LNCaP clone FGC (cell line): ENCODE results near the gene PLEKHH2.
A peak's percentile ranks its signal among the peaks of the same experiment; 100 is the strongest.
"Not testable (repeated sequence)": the region's sequence is repeated elsewhere in the genome, so short reads cannot be mapped to it uniquely, and the experiment has no call there.

Source experiments
- DNase-seq: peaks from one replicate; pipeline ENCODE4 v3.0.0-alpha.2; 2011; ENCODE audit warnings: low read depth
- H3K4me3 ChIP-seq: 2 replicates; pipeline ENCODE4 v1.5.1; 2011; ENCODE audit warnings: mild to moderate bottlenecking, low read depth, low read length, control low read depth
- TF ChIP-seq, protein P1 (sequence below): IDR thresholded peaks from 2 replicates; pipeline ENCODE4 v1.5.1; 2012; ENCODE audit warnings: mild to moderate bottlenecking; ENCODE audit not compliant: control insufficient read depth, insufficient read depth; ENCODE audit errors: extremely low read depth

PLEKHH2 gene

DNA sequence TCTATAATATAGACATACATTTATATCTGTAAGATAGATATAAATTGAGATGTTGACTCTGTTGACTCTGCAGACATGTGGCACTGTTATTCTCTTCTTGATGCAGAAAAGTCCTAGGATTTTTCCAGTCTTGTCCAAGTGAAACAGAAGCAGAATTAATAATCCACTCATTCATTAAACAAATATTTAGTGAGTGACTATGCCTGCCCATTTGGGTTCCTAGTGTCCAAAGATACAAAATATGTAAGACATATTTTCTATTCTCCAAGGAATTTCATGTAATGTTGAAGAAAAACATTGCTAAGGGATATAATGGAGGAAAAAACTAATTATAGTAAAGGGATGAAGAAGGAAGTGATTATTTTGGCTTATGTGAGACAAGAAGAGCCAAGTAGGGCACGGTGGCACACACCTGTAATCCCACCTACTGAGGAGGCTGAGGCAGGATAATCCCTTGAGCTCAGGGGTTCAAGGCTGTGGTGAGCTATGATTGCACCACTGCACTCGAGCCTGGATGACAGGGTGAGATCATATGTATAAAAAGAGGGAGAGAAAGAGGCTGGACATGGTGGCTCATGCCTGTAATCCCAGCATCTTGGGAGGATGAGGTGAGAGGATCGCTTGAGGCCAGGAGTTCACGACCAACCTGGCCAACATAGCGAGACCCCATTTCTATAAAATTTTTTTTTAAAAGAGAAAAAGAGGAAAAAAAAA is 19.9 kb upstream of the PLEKHH2 start:
- TF ChIP-seq, protein P1, sequence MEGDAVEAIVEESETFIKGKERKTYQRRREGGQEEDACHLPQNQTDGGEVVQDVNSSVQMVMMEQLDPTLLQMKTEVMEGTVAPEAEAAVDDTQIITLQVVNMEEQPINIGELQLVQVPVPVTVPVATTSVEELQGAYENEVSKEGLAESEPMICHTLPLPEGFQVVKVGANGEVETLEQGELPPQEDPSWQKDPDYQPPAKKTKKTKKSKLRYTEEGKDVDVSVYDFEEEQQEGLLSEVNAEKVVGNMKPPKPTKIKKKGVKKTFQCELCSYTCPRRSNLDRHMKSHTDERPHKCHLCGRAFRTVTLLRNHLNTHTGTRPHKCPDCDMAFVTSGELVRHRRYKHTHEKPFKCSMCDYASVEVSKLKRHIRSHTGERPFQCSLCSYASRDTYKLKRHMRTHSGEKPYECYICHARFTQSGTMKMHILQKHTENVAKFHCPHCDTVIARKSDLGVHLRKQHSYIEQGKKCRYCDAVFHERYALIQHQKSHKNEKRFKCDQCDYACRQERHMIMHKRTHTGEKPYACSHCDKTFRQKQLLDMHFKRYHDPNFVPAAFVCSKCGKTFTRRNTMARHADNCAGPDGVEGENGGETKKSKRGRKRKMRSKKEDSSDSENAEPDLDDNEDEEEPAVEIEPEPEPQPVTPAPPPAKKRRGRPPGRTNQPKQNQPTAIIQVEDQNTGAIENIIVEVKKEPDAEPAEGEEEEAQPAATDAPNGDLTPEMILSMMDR, result no peak
- H3K4me3 ChIP-seq, result no peak overlapping the region
- DNase-seq, result no peak

DNA sequence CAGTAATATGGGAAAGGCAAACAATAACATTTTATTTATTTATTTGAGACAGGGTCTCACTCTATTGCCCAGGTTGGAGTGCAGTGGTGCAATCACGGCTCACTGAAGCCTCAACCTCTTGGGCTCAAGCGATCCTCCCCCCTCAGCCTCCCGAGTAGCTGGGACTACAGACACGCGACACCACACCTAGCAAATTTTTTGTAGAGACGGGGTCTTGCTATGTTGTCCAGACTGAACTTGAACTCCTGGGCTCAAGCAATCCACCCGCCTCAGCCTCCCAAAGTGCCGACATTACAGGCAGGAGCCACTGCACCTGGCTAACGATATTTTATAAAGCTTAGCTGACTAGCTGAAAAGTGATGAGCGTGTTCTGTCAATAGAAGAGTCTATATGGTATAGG is 17.5 kb upstream of the PLEKHH2 start:
- TF ChIP-seq, protein P1, result no peak

DNA sequence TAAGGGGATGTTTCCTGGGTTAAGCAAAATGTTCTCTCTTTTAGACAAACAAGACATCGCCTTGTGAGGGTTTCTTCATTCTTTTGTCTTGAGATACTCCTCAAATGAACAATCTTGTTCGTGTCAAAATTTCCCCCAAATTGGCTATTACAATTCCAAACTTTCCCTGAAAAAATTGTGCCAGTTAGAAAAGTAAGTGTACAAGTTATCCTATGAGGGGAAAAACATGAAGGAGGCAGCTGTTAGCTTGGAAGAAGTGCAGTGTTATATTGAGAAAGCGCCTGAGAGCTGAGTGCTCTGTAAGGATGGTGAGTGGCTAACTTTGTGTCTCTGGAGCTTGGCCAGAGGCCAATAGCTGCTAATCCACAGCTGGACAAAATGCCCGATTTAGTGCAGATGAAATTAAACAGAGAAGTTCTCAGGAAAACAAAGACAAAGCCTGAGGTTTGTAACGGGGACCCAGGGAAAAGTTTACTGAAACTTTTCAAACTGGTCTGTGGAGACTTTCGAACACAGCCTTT is 14.1 kb upstream of the PLEKHH2 start:
- DNase-seq, result no peak
- H3K4me3 ChIP-seq, result no peak overlapping the region
- TF ChIP-seq, protein P1, result no peak

More for the DNA sequence above, 17.5 kb upstream of the PLEKHH2 start:
- H3K4me3 ChIP-seq, result no peak overlapping the region
- no peak for DNase-seq

DNA sequence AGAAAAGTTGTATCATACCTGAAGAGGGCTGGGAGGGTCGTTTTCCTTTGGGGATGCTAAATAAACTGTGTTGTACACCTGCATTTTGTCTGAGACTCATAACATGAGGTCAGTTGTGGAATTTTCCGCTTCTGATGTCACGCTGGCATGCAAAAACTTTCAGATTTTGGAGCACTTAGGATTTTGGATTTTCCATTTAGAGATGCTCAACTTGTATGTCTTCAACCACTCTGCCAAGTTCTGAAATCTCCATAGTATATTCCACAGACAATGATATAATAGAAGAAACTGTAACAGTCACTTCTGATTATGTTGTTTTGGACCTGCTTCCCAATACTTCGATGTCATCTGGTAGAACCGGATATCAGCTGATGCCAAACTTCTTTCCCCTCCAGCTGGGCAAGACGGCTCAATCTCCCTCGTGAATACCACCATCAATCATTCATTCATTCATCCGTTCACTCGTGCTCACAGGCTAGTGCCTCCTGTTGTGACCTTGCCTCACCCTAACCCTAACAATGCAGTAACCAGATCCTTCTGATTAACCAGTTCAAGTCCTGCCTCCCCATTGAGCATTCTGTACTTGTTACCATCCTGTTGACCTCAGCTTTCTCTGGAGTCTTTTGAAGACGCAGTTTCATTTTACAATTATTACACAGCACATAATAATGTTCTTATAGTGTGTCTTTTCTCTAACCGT is 5.3 kb upstream of the PLEKHH2 start:
- no peak for DNase-seq
- H3K4me3 ChIP-seq, result no peak overlapping the region
- TF ChIP-seq, protein P1, result no peak

DNA sequence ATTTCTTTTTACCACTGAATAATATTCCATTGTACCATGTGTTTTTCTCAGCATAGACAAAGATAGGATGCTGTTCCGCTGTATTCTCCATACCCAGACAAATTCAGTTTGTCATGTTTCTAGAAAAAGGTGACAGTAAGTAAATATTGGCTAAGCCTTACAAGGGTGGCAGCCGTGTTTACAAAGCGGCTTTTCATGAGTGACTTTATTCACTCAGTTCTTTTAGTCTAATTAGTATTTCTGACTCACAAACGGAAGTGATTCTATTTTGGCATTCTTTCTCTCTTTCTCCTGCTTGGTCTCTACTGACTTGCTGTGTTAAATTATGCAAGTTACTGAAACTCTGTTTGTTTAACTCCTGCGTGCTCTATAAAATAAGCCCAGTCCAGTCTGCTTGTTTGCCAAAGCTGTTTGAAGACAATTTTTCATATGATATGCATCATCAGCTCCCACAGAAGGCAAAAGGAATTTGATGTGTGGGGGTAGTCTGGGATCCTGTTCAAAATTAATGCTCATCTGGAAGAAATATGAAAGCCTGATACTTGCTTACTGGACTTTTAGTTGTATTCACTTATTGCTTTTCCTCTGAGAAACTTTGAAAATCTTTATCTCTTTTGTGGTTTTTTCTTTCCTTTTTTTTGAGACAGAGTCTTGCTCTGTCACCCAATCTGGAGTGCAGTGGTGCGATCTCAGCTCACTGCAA is 2.3 kb upstream of the PLEKHH2 start:
- no peak overlapping the region for H3K4me3 ChIP-seq
- peak; percentile 75 for DNase-seq
- TF ChIP-seq, protein P1, result no peak

DNA sequence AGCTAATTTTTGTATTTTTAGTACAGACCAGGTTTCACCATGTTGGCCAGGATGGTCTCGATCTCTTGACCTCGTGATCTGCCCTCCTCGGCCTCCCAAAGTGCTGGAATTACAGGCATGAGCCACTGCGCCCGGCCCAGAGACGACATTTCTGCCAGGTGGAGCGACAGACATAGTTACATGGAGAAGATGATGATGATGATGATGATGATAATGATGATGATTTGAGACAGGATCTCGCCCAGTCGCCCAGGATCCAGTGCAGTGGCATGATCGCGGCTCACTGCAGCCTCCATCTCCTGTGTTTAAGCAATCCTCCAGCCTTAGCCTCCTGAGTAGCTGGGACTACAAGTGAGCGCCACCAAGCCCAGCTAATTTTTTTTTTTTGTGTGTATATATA is 907 bp upstream of the PLEKHH2 start:
- not testable (repeated sequence) for DNase-seq, H3K4me3 ChIP-seq

DNA sequence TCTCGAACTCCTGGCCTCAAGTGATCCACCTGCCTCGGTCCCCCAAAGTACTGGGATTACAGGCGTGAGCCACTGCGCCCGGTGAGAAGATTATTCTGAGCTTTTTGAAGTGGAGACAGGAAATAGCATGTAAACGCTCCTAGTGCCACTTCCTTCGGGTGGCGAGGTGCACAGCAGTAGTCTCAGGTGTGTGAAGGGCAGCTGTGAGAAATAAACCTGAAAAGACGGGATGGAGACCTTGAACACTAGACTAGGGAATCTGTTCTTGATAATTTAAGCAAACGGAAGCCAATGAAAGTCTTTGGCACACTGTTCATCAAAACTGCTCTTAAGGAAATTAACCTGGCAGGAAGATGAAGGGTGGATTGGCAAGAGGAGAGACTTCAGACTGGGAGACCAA is 439 bp upstream of the PLEKHH2 start:
- no peak for DNase-seq
- TF ChIP-seq, protein P1, result no peak
- H3K4me3 ChIP-seq, result peak overlapping the region; percentile 46
